Measurements from ENCODE around the gene WDR27. TPM values are rescaled to one million over a fixed set of nuclear protein-coding genes. Genes with fewer than 3 reads are reported as not detected.
A peak's percentile ranks its signal among the peaks of the same experiment; 100 is the strongest.

The WDR27 gene
- total RNA-seq, 1 donor, result 18.1 TPM

DNA sequence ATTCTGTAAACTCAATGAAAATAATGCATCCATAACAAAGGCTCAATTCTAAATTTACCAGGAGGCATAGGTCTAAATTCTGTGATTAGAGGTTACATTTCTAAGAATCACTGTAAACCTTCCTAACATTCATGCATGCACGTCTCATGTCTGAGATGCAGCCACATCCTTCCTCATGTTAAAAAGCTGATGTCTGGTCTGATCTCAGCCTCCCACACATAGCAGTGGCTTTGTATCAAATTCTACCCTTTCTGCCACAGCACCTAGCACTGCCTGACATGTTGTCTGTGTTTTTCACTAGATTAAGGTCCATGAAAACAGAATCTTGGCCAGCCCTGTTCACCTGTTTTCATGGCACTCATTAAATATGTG is 171.1 kb downstream of the WDR27 start:
- H3K4me3 ChIP-seq (ENCODE audit: low read depth, low read length), result no peak overlapping the region
- TF ChIP-seq, protein P1, sequence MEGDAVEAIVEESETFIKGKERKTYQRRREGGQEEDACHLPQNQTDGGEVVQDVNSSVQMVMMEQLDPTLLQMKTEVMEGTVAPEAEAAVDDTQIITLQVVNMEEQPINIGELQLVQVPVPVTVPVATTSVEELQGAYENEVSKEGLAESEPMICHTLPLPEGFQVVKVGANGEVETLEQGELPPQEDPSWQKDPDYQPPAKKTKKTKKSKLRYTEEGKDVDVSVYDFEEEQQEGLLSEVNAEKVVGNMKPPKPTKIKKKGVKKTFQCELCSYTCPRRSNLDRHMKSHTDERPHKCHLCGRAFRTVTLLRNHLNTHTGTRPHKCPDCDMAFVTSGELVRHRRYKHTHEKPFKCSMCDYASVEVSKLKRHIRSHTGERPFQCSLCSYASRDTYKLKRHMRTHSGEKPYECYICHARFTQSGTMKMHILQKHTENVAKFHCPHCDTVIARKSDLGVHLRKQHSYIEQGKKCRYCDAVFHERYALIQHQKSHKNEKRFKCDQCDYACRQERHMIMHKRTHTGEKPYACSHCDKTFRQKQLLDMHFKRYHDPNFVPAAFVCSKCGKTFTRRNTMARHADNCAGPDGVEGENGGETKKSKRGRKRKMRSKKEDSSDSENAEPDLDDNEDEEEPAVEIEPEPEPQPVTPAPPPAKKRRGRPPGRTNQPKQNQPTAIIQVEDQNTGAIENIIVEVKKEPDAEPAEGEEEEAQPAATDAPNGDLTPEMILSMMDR (IDR thresholded peaks at IDR 0.05; ENCODE audit: insufficient read depth, low read depth, low read length), result no peak
- peak; percentile 17 for DNase-seq (ENCODE audit: low read depth)

DNA sequence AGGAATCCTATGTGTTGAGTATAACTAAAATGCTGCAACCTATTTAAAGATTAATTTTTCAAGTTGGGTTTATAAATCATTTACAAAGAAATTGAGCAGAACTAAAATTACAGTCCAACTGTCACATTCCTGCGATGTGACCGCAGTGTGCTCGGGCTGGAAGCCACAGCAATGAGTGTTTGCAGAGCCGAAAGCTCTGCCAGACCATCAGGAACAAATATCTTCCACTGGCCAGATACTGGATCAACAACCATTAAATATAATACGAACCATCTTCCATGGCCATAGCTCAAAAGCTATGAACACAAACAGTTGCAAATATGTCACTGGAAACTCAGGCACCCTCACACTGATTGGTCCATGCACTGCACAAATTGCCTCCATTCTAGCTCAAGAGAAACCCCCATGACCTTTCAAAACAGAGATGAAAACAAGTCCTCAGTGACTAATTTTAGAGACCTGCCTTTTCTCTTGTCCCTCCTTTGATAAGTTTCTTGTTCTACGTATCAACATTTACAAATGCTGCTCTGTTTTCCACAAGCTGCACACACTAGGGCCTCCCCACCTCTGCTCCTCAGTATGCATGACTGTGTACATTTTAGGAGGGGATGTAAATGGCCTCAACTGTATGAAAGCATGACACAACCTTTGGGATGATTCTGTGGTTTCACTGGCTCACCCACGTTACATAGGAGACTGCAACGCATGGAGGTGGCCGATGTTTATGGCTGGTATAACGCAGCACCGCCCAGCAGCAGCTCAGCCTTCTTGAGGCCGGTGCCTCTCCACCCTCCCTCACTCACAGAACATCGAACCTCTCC is 171.7 kb downstream of the WDR27 start:
- peak; percentile 86 for DNase-seq (ENCODE audit: low read depth)
- TF ChIP-seq, protein P1 (IDR thresholded peaks at IDR 0.05; ENCODE audit: insufficient read depth, low read depth, low read length), result no peak
- no peak overlapping the region for H3K4me3 ChIP-seq (ENCODE audit: low read depth, low read length)

DNA sequence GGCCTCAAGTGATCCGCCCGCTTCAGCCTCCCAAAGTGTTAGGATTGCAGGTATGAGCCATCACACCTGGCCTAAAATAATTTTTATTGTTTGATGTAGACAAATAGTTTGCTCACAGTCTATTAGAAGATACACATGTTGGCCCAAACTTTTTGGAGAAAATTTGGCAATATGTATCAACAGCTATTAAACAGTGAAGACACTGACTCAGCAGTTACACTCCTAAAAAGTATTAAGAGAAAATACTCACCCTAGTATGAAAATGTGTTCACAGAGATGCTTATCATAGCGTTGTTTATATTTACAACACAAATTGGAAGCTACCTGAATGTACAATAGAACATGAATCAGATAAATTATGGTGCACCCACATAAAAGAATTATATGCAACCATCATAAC is 173.1 kb downstream of the WDR27 start:
- peak; percentile 22 for DNase-seq (ENCODE audit: low read depth)
- H3K4me3 ChIP-seq (ENCODE audit: low read depth, low read length), result no peak overlapping the region
- TF ChIP-seq, protein P1 (IDR thresholded peaks at IDR 0.05; ENCODE audit: insufficient read depth, low read depth, low read length), result no peak

DNA sequence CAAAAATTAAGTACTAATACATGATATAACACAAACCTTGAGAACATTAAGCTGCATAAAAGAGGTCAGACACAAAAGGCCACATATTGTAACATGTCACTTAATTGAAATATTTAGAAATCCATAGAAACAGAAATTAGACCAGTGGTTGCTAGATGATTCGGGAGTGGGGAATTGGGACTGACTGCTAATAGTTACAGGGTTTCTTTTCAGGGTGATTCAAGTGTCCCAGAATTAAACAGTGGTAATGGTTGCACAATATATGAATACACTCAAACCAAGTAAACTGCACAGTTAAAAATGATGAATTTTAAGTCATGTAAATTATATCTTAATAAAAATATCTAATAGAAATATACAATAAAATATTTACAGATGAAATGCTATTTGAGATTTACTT is 174.5 kb downstream of the WDR27 start:
- no peak overlapping the region for H3K4me3 ChIP-seq (ENCODE audit: low read depth, low read length)
- TF ChIP-seq, protein P1 (IDR thresholded peaks at IDR 0.05; ENCODE audit: insufficient read depth, low read depth, low read length), result no peak
- DNase-seq (ENCODE audit: low read depth), result peak; percentile 22

DNA sequence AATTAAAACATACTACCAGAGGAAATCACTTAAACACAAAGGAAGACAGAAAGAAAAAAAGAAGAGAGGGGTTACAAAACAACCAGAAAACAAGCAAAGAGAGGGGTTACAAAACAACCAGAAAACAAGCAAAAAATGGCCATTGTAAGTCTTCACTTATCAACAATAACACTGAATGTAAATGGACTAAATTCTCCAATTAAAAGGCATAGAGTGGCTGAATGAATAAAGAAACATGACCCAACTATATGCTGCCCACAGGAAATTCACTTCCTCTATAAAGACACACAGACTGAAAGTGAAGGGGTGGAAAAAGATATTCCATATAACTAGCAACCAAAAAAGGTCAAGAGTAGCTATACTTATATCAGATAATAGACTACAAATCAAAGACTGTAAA is 180.0 kb downstream of the WDR27 start:
- TF ChIP-seq, protein P1 (IDR thresholded peaks at IDR 0.05; ENCODE audit: insufficient read depth, low read depth, low read length), result no peak
- no peak for DNase-seq (ENCODE audit: low read depth)
- no peak overlapping the region for H3K4me3 ChIP-seq (ENCODE audit: low read depth, low read length)

DNA sequence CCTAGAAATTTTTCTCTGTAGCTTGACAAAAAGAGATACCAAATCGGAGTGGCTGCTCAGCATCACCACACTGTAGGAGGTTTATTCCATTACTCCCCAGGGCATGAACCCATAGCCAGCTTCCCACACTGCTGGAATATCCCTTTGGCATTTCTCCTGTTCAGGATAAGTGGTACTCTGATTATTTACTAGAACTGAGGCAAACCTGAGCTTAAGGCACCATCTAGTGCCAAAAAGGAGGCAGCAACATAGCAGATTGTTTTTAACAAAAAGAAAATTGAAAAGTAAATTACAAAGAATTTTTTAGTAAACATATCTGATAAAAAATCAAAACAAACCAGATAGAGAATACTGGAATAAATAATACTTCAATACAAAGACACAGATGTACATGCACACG is 181.7 kb downstream of the WDR27 start:
- no peak overlapping the region for H3K4me3 ChIP-seq (ENCODE audit: low read depth, low read length)
- peak; percentile 57 for DNase-seq (ENCODE audit: low read depth)
- TF ChIP-seq, protein P1 (IDR thresholded peaks at IDR 0.05; ENCODE audit: insufficient read depth, low read depth, low read length), result peak; percentile 60

DNA sequence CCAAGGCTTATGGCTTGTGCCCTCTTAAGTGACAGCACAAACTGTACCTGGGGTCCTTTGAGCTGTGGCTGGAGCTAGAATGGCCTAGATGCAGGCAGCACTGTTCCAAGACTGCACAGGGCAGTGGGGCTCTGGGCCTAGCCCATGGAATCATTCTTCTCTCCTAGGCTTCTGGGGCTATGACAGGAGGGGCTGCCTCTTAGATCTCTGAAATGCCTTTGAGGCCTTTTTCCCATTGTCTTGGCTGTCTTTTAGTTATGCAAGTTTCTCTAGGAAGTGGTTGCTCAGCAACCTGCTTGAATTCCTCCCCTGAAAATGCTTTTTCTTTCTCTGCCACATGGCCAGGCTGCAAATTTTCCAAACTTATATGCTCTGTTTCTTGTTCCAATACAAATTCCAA is 183.4 kb downstream of the WDR27 start:
- no peak overlapping the region for H3K4me3 ChIP-seq (ENCODE audit: low read depth, low read length)
- TF ChIP-seq, protein P1 (IDR thresholded peaks at IDR 0.05; ENCODE audit: insufficient read depth, low read depth, low read length), result no peak
- DNase-seq (ENCODE audit: low read depth), result no peak

Data from fibroblast of villous mesenchyme (primary cell).